Mucosa of descending colon (tissue), 3 donors: ENCODE data around the gene SLC49A3. TPM values are rescaled to one million over a fixed set of nuclear protein-coding genes. Genes with fewer than 3 reads are reported as not detected.

Source experiments
- ATAC-seq: fragments of 200-7000 bp; cut with Tn5 transposase; one replicate; pipeline ENCODE4 v1.9.1; 2020; ENCODE audit warnings: mild to moderate bottlenecking, moderate library complexity
- DNase-seq, 3 donors: peaks; one replicate each; pipeline ENCODE4 v3.0.0-alpha.2; 2020
- H3K36me3 ChIP-seq: fragments of 200-600 bp; one replicate; pipeline ENCODE4 v1.8.0; 2021; ENCODE audit warnings: low read depth, mild to moderate bottlenecking
- H3K4me1 ChIP-seq: fragments of 200-600 bp; one replicate; pipeline ENCODE4 v1.8.0; 2021; ENCODE audit warnings: low read depth, mild to moderate bottlenecking
- H3K4me3 ChIP-seq: fragments of 200-600 bp; one replicate; pipeline ENCODE4 v1.8.0; 2021; ENCODE audit warnings: mild to moderate bottlenecking
- H3K9me3 ChIP-seq: fragments of 200-600 bp; one replicate; pipeline ENCODE4 v1.8.0; 2021; ENCODE audit warnings: mild to moderate bottlenecking
- intact Hi-C, 2 donors: fragments of 100-400 bp; cut with DNase I in 1 of 2; cut with micrococcal nuclease in 1 of 2; formaldehyde crosslinking; loops; one replicate each; pipeline versions ENCODE4 v1.11.0 to v1.11.1; 2022; cut with DNase I, micrococcal nuclease
- total RNA-seq, 3 donors: library from RNA; stranded (reverse); fragmentation: NEBNext Ultra II Directional in 2 of 3; extraction: Animal tissue kit (Norgen Biotek cat#: 25700) in 2 of 3; gene quantifications; one replicate each; pipeline versions ENCODE4 v1.2.1 to v1.2.4, GENCODE V29; 2021 to 2023
- TF ChIP-seq, protein P1 (sequence below): fragments of 200-600 bp; IDR thresholded peaks from one replicate; pipeline ENCODE4 v1.8.0; 2022; ENCODE audit warnings: antibody characterized with exemption, mild to moderate bottlenecking
- donor health status: DM: no; HTN: no; CAD: no; lungs with moderate emphysema.
- donor health status: DM: no; HTN: no; CAD: no.
- donor health status: DM: no; HTN: yes; CAD: no.

The SLC49A3 gene
- total RNA-seq, 3 donors from 2014 or later: 9.9 to 14.1 (median 11.5) TPM

DNA sequence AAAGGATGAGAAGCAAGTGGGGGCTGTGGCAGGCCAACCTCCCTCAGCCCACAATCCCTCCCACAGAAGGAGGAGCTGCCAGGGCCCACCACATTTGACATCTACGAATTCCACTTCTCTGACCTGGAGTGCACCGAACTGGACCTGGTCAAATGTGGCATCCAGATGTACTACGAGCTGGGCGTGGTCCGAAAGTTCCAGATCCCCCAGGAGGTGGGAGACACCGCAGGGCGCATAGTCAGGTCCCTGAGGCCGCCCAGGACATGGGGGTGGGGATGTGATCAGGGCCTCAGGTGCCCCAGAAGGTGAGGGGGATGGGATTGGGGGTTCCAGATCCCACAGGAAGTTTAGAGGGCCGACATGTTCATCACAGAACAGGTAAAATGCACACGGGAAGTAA is 28.6 kb downstream of the SLC49A3 start:
- peak in 1 of 3 donors; percentile 7 for DNase-seq
- intact Hi-C loops: no loop called here

DNA sequence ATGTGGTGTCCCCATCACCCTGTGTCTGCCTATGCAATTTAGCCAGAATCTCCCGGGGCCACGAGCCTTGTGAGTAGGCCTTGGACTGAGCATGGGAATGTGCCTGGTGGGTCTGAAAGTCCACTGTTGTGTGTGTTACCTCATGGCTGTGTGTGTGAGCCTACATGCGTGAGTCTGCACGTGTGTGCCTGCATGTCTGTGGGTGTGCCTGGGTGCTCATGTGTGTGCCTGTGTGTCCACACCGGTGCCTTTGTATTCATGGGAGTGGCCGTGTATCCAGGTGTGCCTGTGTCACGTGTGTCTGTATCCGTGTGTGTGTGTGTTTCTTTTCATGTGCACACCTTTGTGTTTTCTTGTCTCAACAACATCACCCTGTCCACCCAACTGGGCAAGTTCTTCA is 29.1 kb downstream of the SLC49A3 start:
- no peaks in the 10 kb centered on the region for H3K36me3 ChIP-seq
- no peak overlapping the region for H3K4me3 ChIP-seq
- peak in 1 of 3 donors; percentile 4 for DNase-seq
- H3K4me1 ChIP-seq: peaks cover 3% of the 10 kb centered on the region
- intact Hi-C loops: no loop called here
- no peak for ATAC-seq
- TF ChIP-seq, protein P1, sequence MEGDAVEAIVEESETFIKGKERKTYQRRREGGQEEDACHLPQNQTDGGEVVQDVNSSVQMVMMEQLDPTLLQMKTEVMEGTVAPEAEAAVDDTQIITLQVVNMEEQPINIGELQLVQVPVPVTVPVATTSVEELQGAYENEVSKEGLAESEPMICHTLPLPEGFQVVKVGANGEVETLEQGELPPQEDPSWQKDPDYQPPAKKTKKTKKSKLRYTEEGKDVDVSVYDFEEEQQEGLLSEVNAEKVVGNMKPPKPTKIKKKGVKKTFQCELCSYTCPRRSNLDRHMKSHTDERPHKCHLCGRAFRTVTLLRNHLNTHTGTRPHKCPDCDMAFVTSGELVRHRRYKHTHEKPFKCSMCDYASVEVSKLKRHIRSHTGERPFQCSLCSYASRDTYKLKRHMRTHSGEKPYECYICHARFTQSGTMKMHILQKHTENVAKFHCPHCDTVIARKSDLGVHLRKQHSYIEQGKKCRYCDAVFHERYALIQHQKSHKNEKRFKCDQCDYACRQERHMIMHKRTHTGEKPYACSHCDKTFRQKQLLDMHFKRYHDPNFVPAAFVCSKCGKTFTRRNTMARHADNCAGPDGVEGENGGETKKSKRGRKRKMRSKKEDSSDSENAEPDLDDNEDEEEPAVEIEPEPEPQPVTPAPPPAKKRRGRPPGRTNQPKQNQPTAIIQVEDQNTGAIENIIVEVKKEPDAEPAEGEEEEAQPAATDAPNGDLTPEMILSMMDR: no peak
- H3K9me3 ChIP-seq: no peaks in the 10 kb centered on the region

More for the DNA sequence above, 28.6 kb downstream of the SLC49A3 start:
- no peak for ATAC-seq
- TF ChIP-seq, protein P1: no peak
- H3K4me1 ChIP-seq: peaks cover 3% of the 10 kb centered on the region
- no peaks in the 10 kb centered on the region for H3K36me3 ChIP-seq
- H3K4me3 ChIP-seq: no peak overlapping the region
- no peaks in the 10 kb centered on the region for H3K9me3 ChIP-seq

DNA sequence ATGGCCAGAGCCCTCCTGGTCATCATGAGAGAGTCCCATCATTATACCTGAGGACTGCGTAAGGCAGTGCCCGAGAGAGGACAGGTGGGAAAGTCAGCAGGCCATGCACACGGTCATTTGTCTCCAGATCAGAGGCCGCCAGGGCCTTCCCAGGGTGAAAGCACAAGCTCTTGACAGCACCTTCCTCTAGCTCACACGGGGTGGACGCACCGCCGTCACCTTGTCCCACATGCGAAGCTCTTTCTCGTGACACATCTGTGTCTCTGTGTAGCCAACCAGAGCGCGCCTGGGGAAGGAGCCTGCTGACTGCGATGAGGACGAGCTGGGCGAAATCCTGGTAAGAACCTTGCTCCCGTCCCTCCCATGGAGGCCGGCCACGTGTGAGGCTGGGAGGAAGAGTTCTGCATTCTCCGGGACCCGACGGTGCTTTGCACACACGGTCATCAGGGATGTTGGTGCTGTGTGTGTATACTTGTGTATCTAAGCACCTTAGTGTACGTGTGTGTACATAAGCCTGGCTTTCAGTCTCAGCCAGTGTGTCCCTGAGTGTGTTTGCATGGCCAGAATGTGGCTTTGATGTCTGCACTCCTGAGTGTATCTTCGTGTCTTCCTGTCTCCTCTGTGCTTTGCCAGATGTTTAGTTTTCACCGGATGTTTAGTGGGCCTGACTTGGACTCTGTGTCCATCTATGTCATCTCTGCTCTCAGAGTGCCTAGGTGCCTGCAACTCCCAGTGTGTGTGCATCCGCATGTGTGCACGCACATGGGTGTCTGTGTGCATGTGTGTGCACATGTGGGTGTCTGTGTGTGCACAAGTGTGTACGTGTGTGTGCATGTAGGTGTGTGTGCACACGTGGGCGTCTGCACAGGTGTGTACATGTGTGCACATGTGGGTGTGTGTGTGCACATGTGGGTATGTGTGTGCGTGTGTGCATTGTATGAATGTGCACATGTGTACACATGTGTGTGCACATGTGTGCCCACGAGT is 30.0 kb downstream of the SLC49A3 start:
- H3K9me3 ChIP-seq: no peaks in the 10 kb centered on the region
- H3K36me3 ChIP-seq: no peaks in the 10 kb centered on the region
- DNase-seq (peak in 2 of 3 donors; percentile 10 to 30), ATAC-seq (no peak)
- intact Hi-C loops: no loop called here
- no peak overlapping the region for H3K4me3 ChIP-seq
- TF ChIP-seq, protein P1: no peak
- H3K4me1 ChIP-seq: peaks cover 3% of the 10 kb centered on the region

DNA sequence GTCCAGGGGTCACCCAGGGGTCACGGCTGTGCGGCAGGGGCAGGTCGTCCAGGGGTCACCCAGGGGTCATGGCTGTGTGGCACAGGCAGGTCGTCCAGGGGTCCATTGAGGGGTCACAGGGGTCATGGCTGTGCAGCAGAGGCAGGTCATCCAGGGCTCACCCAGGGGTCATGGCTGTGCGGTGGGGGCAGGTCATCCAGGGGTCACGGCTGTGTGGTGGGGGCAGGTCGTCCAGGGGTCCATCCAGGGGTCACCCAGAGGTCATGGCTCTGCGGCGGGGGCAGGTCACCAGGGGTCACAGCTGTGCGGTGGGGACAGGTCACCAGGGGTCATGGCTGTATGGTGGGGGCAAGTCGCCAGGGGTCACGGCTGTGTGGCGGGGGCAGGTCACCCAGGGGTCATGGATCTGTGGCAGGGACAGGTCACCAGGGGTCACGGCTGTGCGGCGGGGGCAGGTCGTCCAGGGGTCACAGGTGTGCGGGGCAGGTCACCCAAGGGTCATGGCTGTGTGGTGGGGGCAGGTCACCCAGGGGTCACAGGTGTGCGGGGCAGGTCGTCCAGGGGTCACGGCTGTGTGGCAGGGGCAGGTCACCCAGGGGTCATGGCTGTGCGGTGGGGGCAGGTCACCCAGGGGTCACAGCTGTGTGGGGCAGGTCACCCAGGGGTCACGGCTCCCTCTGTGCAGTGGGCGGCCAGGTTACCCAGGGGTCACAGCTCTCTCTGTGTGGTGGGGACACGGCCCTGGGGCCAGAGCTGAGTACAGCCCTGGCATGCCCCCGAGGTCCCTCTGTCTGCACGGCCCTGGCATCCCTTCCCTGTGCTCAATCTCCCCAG is 30.9 kb downstream of the SLC49A3 start:
- ATAC-seq: no peak

DNA sequence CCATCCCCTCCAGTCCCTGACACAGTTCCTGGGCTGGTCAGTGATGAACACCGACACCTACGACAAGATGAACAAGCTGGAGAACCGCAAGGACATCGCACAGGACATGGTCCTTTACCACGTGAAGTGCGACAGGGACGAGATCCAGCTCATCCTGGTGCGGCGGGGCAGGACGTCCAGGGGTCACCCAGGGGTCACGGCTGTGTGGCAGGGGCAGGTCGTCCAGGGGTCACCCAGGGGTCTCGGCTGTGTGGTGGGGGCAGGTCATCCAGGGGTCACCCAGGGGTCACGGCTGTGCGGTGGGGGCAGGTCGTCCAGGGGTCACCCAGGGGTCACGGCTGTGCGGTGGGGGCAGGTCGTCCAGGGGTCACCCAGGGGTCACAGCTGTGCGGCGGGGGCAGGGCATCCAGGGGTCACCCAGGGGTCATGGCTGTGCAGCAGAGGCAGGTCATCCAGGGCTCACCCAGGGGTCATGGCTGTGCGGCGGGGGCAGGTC is 31.6 kb downstream of the SLC49A3 start:
- no peaks in the 10 kb centered on the region for H3K9me3 ChIP-seq
- no peaks in the 10 kb centered on the region for H3K36me3 ChIP-seq
- TF ChIP-seq, protein P1: no peak
- ATAC-seq: no peak
- peak in 2 of 3 donors; percentile 12 to 34 for DNase-seq
- H3K4me3 ChIP-seq: no peak overlapping the region
- no peaks in the 10 kb centered on the region for H3K4me1 ChIP-seq
- intact Hi-C loops: no loop called here

More for the DNA sequence above, 30.9 kb downstream of the SLC49A3 start:
- Histone ChIP-seq H3K4me1 (no peaks in the 10 kb centered on the region), H3K4me3 (no peak overlapping the region), H3K9me3 (no peaks in the 10 kb centered on the region), H3K36me3 (no peaks in the 10 kb centered on the region)
- intact Hi-C loops: no loop called here
- TF ChIP-seq, protein P1: no peak
- DNase-seq: peak in 2 of 3 donors; percentile 18 to 50
